ENCODE results near the gene CD82. TPM values are rescaled to one million over a fixed set of nuclear protein-coding genes. Genes with fewer than 3 reads are reported as not detected.
A peak's percentile ranks its signal among the peaks of the same experiment; 100 is the strongest.

CD82 gene
- total and polyA plus RNA-seq, 4 experiments from 2014 or later = 130 to 260 (median 191) TPM

DNA sequence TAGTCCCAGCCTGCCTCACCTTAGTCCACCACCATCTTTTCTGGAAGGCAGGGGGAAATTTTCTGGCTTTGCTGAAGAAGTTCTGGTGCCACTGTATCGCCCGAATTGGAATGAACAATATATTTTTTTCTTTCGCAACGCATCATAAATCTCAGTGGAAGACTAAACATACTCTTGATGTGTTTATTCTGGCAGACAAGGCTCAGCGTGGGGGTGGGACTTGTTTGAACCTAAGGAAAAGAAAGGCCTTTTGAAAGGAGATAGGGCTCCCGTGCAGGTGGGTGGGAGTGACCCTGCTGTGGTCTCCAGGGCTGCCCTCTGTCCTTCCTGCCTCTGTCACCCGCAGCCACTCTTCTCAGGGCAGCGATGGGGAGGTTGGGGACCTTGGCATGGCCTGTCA lies 42.5 kb downstream of the CD82 start:
- peak overlapping the region in 1 of 8 donors; percentile 4 for H3K4me3 Mint-ChIP-seq
- POLR2A ChIA-PET (ENCODE audit: partially characterized antibody) = interaction anchor here (1.2 to 18.2 kb wide), 3 partner anchors 9 to 40 kb away, joined by 3 to 287 read pairs (median 11); partner anchors contain the start of gene CD82
- H3K27ac ChIP-seq (ENCODE audit: low read depth, low read length) = peak overlapping the region; percentile 56
- peaks cover 41 to 67% (median 50%) of the 10 kb centered on the region in 4 donors for H3K4me1 Mint-ChIP-seq
- intact Hi-C loops (cut with micrococcal nuclease) = no loop called here
- no peaks in the 10 kb centered on the region for H3K9me3 Mint-ChIP-seq
- no peaks in the 10 kb centered on the region for H3K27me3 Mint-ChIP-seq
- H3K36me3 ChIP-seq (ENCODE audit: insufficient read depth, low read length) = peaks cover 39% of the 10 kb centered on the region
- CTCF ChIA-PET (ENCODE audit: partially characterized antibody) = interaction anchor here (0.8 to 1.8 kb wide), 5 partner anchors 12 to 303 kb away, joined by 3 to 5 read pairs (median 3); no protein-coding TSS in a partner anchor
- H3K27me3 ChIP-seq (ENCODE audit: insufficient read depth, low read length) = no peaks in the 10 kb centered on the region
- no peaks in the 10 kb centered on the region for H3K9me3 ChIP-seq (ENCODE audit: control insufficient read depth in 1 of 2, low read length in 2 of 2)
- peaks cover 42 to 66% of the 10 kb centered on the region in 2 donors for H3K36me3 Mint-ChIP-seq
- DNase-seq = no peak
- no peak overlapping the region for H3K4me3 ChIP-seq (ENCODE audit: low read length in 2 of 2)
- peak overlapping the region; percentile 68 to 96 (median 93) for H3K27ac Mint-ChIP-seq
- peaks cover 67% of the 10 kb centered on the region for H3K4me1 ChIP-seq (ENCODE audit: insufficient read depth, low read length)

DNA sequence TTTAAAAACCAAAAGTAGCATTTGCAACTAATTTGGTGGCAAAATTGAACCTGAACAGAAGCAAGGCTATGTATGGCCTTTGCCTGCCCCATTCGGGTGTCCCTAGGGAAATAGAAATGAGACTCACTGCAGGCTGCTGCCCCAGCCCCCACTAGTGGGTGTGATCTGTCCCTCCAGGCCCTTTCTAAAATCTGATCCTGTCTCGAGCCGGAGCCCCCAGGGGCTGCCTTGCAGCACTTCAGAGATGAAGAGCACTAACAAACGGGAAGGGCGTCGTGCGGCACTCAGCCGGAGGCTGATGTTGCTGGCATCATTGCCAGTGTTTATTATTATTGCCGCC lies 43.2 kb downstream of the CD82 start:
- intact Hi-C loops (cut with micrococcal nuclease) = no loop called here

DNA sequence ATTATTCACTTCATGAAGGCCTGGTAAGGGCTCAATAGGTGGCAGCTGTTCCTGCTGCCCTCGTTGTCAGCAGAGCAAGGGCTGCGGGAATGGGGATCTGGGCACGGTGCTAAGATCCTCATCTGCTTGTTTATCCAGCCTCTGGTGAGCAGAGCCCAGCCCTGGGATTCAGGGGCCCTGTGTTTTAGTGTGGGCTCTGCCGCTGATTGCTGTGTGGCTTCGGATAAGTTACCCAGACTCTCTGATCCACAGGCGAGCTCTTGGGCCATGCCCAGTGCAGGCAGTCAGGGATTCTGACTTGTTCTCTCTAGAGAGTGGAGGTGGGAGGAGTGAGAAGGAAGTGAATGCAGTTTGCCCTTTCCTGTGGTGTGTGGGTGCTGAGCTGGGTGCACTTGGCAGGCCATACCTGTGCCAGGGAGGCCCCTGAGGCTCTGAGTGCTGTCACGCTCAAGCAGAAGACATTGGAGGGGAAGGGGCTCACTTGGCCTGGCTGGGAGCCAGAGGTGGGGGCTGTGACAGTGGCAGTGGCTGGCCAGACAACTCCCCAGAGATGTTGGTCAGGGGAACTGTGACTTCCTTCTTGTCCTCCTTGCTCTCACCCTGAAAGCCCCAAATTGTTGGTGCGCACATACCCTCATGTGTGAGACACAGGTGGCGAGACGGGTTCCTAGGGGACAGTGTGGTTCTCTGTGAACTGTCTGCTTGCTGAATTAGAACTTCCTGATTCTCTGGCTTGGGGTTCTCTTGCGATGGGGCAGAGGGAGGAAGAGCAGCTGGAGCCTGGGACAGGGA lies 43.7 kb downstream of the CD82 start:
- H3K36me3 Mint-ChIP-seq = peaks cover 35 to 59% of the 10 kb centered on the region in 2 donors
- H3K27me3 Mint-ChIP-seq = no peaks in the 10 kb centered on the region
- H3K4me3 ChIP-seq (ENCODE audit: low read length in 2 of 2) = no peak overlapping the region
- CTCF ChIA-PET (ENCODE audit: partially characterized antibody) = interaction anchor here (1.1 to 10.8 kb wide), 5 partner anchors 9 to 47 kb away, joined by 3 to 699 read pairs (median 5); partner anchors contain the start of gene CD82
- H3K4me3 Mint-ChIP-seq = peak overlapping the region in 7 of 8 donors; percentile 23 to 87 (median 65)
- POLR2A ChIA-PET (ENCODE audit: partially characterized antibody) = interaction anchor here (1.1 to 11.1 kb wide), 4 partner anchors 14 to 45 kb away, joined by 4 to 397 read pairs (median 110); partner anchors contain the start of gene CD82
- peaks cover 29% of the 10 kb centered on the region for H3K36me3 ChIP-seq (ENCODE audit: insufficient read depth, low read length)
- intact Hi-C loops (cut with micrococcal nuclease) = no loop called here
- peaks cover 42 to 79% (median 58%) of the 10 kb centered on the region in 4 donors for H3K4me1 Mint-ChIP-seq
- H3K27ac ChIP-seq (ENCODE audit: low read depth, low read length) = peak overlapping the region; percentile 56
- H3K4me1 ChIP-seq (ENCODE audit: insufficient read depth, low read length) = peaks cover 74% of the 10 kb centered on the region
- H3K27ac Mint-ChIP-seq = peak overlapping the region; percentile 91 to 96 (median 93)
- H3K27me3 ChIP-seq (ENCODE audit: insufficient read depth, low read length) = no peaks in the 10 kb centered on the region
- DNase-seq = peak; percentile 37 to 63 (median 39)
- no peaks in the 10 kb centered on the region for H3K9me3 ChIP-seq (ENCODE audit: control insufficient read depth in 1 of 2, low read length in 2 of 2)
- no peaks in the 10 kb centered on the region for H3K9me3 Mint-ChIP-seq

More for the DNA sequence above, 43.2 kb downstream of the CD82 start:
- Histone ChIP-seq H3K27me3 (ENCODE audit: insufficient read depth, low read length) (no peaks in the 10 kb centered on the region), H3K9me3 (ENCODE audit: control insufficient read depth in 1 of 2, low read length in 2 of 2) (no peaks in the 10 kb centered on the region), H3K36me3 (ENCODE audit: insufficient read depth, low read length) (peaks cover 33% of the 10 kb centered on the region), H3K27ac (ENCODE audit: low read depth, low read length) (peak overlapping the region; percentile 56), H3K4me1 (ENCODE audit: insufficient read depth, low read length) (peaks cover 69% of the 10 kb centered on the region), H3K4me3 (ENCODE audit: low read length in 2 of 2) (no peak overlapping the region)
- ChIA-PET POLR2A (ENCODE audit: partially characterized antibody) (interaction anchor here (9.7 to 11.1 kb wide), 2 partner anchors 13 to 45 kb away, joined by 210 to 397 read pairs; partner anchors contain the start of gene CD82), CTCF (ENCODE audit: partially characterized antibody) (interaction anchor here (1.3 to 10.8 kb wide), 3 partner anchors 16 to 47 kb away, joined by 3 to 699 read pairs (median 5); partner anchors contain the start of gene CD82)
- peak overlapping the region; percentile 87 to 96 (median 93) for H3K27ac Mint-ChIP-seq
- DNase-seq = no peak
- H3K4me1 Mint-ChIP-seq = peaks cover 44 to 74% (median 55%) of the 10 kb centered on the region in 4 donors
- H3K36me3 Mint-ChIP-seq = peaks cover 41 to 64% of the 10 kb centered on the region in 2 donors
- H3K27me3 Mint-ChIP-seq = no peaks in the 10 kb centered on the region
- no peaks in the 10 kb centered on the region for H3K9me3 Mint-ChIP-seq
- H3K4me3 Mint-ChIP-seq = peak overlapping the region in 4 of 8 donors; percentile 32 to 87 (median 74)

DNA sequence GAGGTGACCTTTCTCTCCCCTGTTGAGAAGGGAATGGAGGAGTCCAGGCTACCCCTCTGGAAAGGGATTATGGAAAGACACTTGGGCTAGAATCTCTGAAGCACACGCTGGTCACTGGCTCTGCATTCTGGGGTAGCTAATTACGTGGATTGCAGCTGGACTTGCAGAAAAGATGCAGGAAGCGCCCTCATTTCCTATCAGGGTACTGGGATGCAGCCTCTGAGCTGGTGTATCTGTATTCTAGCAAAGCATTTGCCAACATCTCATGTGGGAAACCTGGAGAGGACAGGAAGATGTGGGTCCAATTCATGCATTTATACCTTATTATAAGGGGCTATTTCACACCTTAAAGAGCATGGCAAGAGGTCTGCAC lies 44.3 kb downstream of the CD82 start:
- Histone ChIP-seq H3K27ac (ENCODE audit: low read depth, low read length) (peak overlapping the region; percentile 56), H3K27me3 (ENCODE audit: insufficient read depth, low read length) (no peaks in the 10 kb centered on the region), H3K4me3 (ENCODE audit: low read length in 2 of 2) (no peak overlapping the region), H3K9me3 (ENCODE audit: control insufficient read depth in 1 of 2, low read length in 2 of 2) (no peaks in the 10 kb centered on the region), H3K36me3 (ENCODE audit: insufficient read depth, low read length) (peaks cover 26% of the 10 kb centered on the region), H3K4me1 (ENCODE audit: insufficient read depth, low read length) (peaks cover 80% of the 10 kb centered on the region)
- Mint-ChIP-seq H3K4me3 (peak overlapping the region in 7 of 8 donors; percentile 23 to 87 (median 65)), H3K36me3 (peaks cover 32 to 59% of the 10 kb centered on the region in 2 donors), H3K27ac (peak overlapping the region; percentile 91 to 96 (median 93)), H3K9me3 (no peaks in the 10 kb centered on the region), H3K4me1 (peaks cover 47 to 85% (median 61%) of the 10 kb centered on the region in 4 donors), H3K27me3 (no peaks in the 10 kb centered on the region)
- DNase-seq = no peak
- ChIA-PET POLR2A (ENCODE audit: partially characterized antibody) (interaction anchor here (1.1 to 11.1 kb wide), 4 partner anchors 14 to 46 kb away, joined by 4 to 397 read pairs (median 110); partner anchors contain the start of gene CD82), CTCF (ENCODE audit: partially characterized antibody) (interaction anchor here (1.1 to 10.8 kb wide), 6 partner anchors 10 to 302 kb away, joined by 3 to 699 read pairs (median 4); partner anchors contain the start of gene CD82)
- intact Hi-C loops (cut with micrococcal nuclease) = no loop called here

DNA sequence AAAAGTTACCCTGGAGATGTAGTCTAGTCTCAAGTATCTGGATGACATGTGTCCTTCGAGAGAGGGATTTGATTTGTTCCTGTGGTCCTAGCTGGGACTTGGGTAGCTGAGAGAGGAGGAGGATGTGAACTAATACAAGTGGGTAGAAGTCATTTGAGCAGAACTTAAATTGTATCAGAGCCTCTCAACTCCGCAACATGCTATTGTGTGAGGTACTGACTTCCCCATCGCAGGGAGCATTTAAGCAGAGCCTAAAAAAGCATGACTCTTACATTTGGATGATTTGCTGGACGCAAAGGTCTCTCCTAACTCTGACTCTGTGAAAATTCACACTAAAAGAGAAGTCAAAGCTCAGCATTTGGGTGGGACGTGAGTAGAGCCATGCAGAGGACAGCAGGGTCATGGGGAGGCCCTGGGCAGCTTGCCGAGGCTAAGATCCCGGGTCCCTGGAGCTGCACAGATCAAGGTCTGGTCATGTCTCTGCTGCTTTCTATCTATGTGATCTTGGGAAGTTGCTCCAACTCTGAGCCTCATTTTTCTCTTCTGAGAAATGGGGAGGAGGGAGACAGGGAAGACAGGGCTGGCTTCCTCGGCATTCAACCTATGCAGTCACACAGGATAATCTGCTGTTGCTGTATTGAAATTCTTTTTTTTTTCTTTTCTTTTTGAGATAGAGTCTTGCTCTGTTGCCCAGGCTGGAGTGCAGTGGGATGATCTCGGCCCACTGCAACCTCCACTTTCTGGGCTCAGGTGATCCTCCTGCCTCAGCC lies 44.9 kb downstream of the CD82 start:
- Mint-ChIP-seq H3K27ac (peak overlapping the region; percentile 91 to 96 (median 93)), H3K9me3 (no peaks in the 10 kb centered on the region), H3K4me3 (peak overlapping the region in 5 of 8 donors; percentile 40 to 70 (median 61)), H3K27me3 (no peaks in the 10 kb centered on the region), H3K4me1 (peaks cover 48 to 91% (median 67%) of the 10 kb centered on the region in 4 donors), H3K36me3 (peaks cover 33 to 57% of the 10 kb centered on the region in 2 donors)
- Histone ChIP-seq H3K4me3 (ENCODE audit: low read length in 2 of 2) (no peak overlapping the region), H3K27ac (ENCODE audit: low read depth, low read length) (peak overlapping the region; percentile 56), H3K36me3 (ENCODE audit: insufficient read depth, low read length) (peaks cover 20% of the 10 kb centered on the region), H3K27me3 (ENCODE audit: insufficient read depth, low read length) (no peaks in the 10 kb centered on the region), H3K9me3 (ENCODE audit: control insufficient read depth in 1 of 2, low read length in 2 of 2) (no peaks in the 10 kb centered on the region), H3K4me1 (ENCODE audit: insufficient read depth, low read length) (peaks cover 86% of the 10 kb centered on the region)
- DNase-seq = no peak
- CTCF ChIA-PET (ENCODE audit: partially characterized antibody) = interaction anchor here (1.1 to 10.8 kb wide), 8 partner anchors 10 to 493 kb away, joined by 3 to 699 read pairs (median 8); partner anchors contain the start of gene CD82
- intact Hi-C loops (cut with micrococcal nuclease) = no loop called here
- POLR2A ChIA-PET (ENCODE audit: partially characterized antibody) = interaction anchor here (1.1 to 11.1 kb wide), 7 partner anchors 15 to 47 kb away, joined by 4 to 397 read pairs (median 12); partner anchors contain the start of gene CD82

DNA sequence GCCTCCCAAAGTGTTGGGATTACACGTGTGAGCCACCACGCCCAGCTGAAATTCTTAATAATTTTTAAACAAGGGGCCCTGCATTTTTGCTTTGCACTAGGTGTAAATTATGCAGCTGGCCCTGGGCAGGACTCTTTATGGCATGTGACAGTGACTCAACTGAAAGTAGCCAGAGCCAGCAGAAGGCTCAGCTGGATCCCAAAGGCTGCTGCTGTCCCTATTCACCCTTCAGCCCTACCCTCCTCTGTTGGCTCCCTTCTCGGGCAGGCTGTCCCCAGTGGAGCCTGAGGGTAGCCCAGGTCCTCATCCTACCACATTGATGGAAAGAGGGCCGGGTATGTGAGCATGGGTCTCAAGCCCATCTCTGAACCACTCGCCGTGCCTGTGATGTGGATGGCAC lies 45.6 kb downstream of the CD82 start:
- H3K4me1 ChIP-seq (ENCODE audit: insufficient read depth, low read length) = peaks cover 93% of the 10 kb centered on the region
- Mint-ChIP-seq H3K9me3 (no peaks in the 10 kb centered on the region), H3K27me3 (no peaks in the 10 kb centered on the region), H3K27ac (peak overlapping the region; percentile 83 to 96 (median 93)), H3K36me3 (peaks cover 33 to 59% of the 10 kb centered on the region in 2 donors), H3K4me1 (peaks cover 50 to 98% (median 74%) of the 10 kb centered on the region in 4 donors), H3K4me3 (peak overlapping the region in 2 of 8 donors; percentile 61 to 70)
- no peak for DNase-seq
- H3K27me3 ChIP-seq (ENCODE audit: insufficient read depth, low read length) = no peaks in the 10 kb centered on the region
- peak overlapping the region; percentile 53 for H3K27ac ChIP-seq (ENCODE audit: low read depth, low read length)
- no peaks in the 10 kb centered on the region for H3K9me3 ChIP-seq (ENCODE audit: control insufficient read depth in 1 of 2, low read length in 2 of 2)
- no peak overlapping the region for H3K4me3 ChIP-seq (ENCODE audit: low read length in 2 of 2)
- ChIA-PET POLR2A (ENCODE audit: partially characterized antibody) (interaction anchor here (0.7 to 11.1 kb wide), 8 partner anchors 16 to 517 kb away, joined by 3 to 397 read pairs (median 10); partner anchors contain the start of gene CD82), CTCF (ENCODE audit: partially characterized antibody) (interaction anchor here (1.0 to 10.8 kb wide), 15 partner anchors 8 to 492 kb away, joined by 3 to 699 read pairs (median 8); partner anchors contain the start of gene CD82)
- intact Hi-C loops (cut with micrococcal nuclease) = loop anchor here (1.0 kb wide), 1 partner anchor 14 kb away; no protein-coding TSS in a partner anchor
- H3K36me3 ChIP-seq (ENCODE audit: insufficient read depth, low read length) = peaks cover 19% of the 10 kb centered on the region

Data from CD4-positive, alpha-beta memory T cell (primary cell).